Head of caudate nucleus (tissue), 42 donors: Measurements from ENCODE around the gene CISD1.

Experiments
- DNase-seq, 42 donors: peaks; one replicate each; pipeline versions ENCODE4 v3.0.0 to v3.0.0-alpha.2; 2020 to 2021; ENCODE audit warnings: mixed read lengths in 7 of 42
- intact Hi-C: fragments of 100-400 bp; cut with DNase I; formaldehyde crosslinking; loops from one replicate; pipeline ENCODE4 v1.15.0; 2022

CISD1 gene

GRCh38 chr10:58336242-58336641 lies 67.3 kb downstream of the CISD1 start:
- DNase-seq, result no peak
- intact Hi-C loops, result loop anchor here (10.0 kb wide), 1 partner anchor 49 kb away; the partner anchor contains the start of gene TFAM
